IMR-90 (cell line): Measurements from ENCODE around the gene LIMS4. TPM values are rescaled to one million over a fixed set of nuclear protein-coding genes. Genes with fewer than 3 reads are reported as not detected.
"Not testable (repeated sequence)": the region's sequence is repeated elsewhere in the genome, so short reads cannot be mapped to it uniquely, and the experiment has no call there.

ENCODE experiments used
- ATAC-seq: fragments of 200-7000 bp; cut with Tn5 transposase; 2 replicates; pipeline ENCODE4 v1.9.1; 2020; ENCODE audit warnings: low read depth, mild to moderate bottlenecking, moderate library complexity
- BruUV-seq: library from RNA; stranded (reverse); fragments of 400-500 nt; replicated peaks from 2 replicates; lab custom pipeline; 2021; lab: Mats Ljungman, UMichigan
- CTCF ChIA-PET: fragments of 300-600 bp; formaldehyde crosslinking; extraction: SDS; loops from one replicate; lab custom pipeline; 2021; ENCODE audit warnings: antibody characterized with exemption; lab: Yijun Ruan, JAX
- POLR2A ChIA-PET: fragments of 300-600 bp; sonication (Branson Sonifier 250); formaldehyde crosslinking; loops from one replicate; lab custom pipeline; 2022; ENCODE audit warnings: antibody characterized with exemption; ENCODE audit not compliant: unreplicated experiment; lab: Charles Lee
- DNase-seq: peaks from one replicate; pipeline ENCODE4 v3.0.0; 2013
- H2AFZ ChIP-seq: replicated peaks from 2 replicates; pipeline ENCODE3; 2013; ENCODE audit warnings: low read length, mild to moderate bottlenecking; ENCODE audit not compliant: poor library complexity
- H2AK5ac ChIP-seq: 2 replicates; pipeline ENCODE4 v1.6.1; 2013; ENCODE audit warnings: low read depth, low read length, inconsistent platforms
- H2AK9ac ChIP-seq: replicated peaks from 2 replicates; pipeline ENCODE3; 2013; ENCODE audit warnings: mild to moderate bottlenecking, low read depth, low read length, moderate library complexity; ENCODE audit not compliant: poor library complexity
- H2BK120ac ChIP-seq: 2 replicates; pipeline ENCODE4 v1.6.1; 2013; ENCODE audit warnings: low read depth, low read length, inconsistent platforms
- H2BK15ac ChIP-seq: 3 replicates; pipeline ENCODE4 v1.6.1; 2013; ENCODE audit warnings: low read depth, low read length, inconsistent platforms
- H2BK20ac ChIP-seq: 2 replicates; pipeline ENCODE4 v1.6.1; 2013; ENCODE audit warnings: low read depth, mild to moderate bottlenecking, inconsistent platforms, low read length, moderate library complexity
- H2BK5ac ChIP-seq: 2 replicates; pipeline ENCODE4 v1.6.1; 2013; ENCODE audit warnings: mild to moderate bottlenecking, low read depth, low read length, inconsistent platforms; ENCODE audit not compliant: poor library complexity, severe bottlenecking
- H3K14ac ChIP-seq: replicated peaks from 2 replicates; pipeline ENCODE4 v1.6.1; 2013; ENCODE audit warnings: low read depth, low read length, inconsistent platforms
- H3K18ac ChIP-seq: 2 replicates; pipeline ENCODE4 v1.6.1; 2013; ENCODE audit warnings: low read depth, low read length, control low read depth
- H3K23ac ChIP-seq: 2 replicates; pipeline ENCODE4 v1.6.1; 2013; ENCODE audit warnings: low read depth, low read length, inconsistent platforms
- H3K27ac ChIP-seq: 2 replicates; pipeline ENCODE4 v1.5.1; 2013; ENCODE audit warnings: mild to moderate bottlenecking, control low read depth, low read length; ENCODE audit not compliant: insufficient read depth
- H3K27me3 ChIP-seq: 2 replicates; pipeline ENCODE4 v1.6.1; 2013; ENCODE audit warnings: low read length; ENCODE audit not compliant: control insufficient read depth, insufficient read depth
- H3K36me3 ChIP-seq: 2 replicates; pipeline ENCODE4 v1.6.1; 2013; ENCODE audit warnings: low read length, mixed read lengths; ENCODE audit not compliant: control insufficient read depth, insufficient read depth
- H3K4ac ChIP-seq: 2 replicates; pipeline ENCODE4 v1.6.1; 2013; ENCODE audit warnings: low read depth, low read length, inconsistent platforms
- H3K4me1 ChIP-seq: 2 replicates; pipeline ENCODE4 v1.6.1; 2013; ENCODE audit warnings: low read length, mixed read lengths; ENCODE audit not compliant: control insufficient read depth, insufficient read depth
- H3K4me2 ChIP-seq: 2 replicates; pipeline ENCODE4 v1.6.1; 2013; ENCODE audit warnings: low read depth, mild to moderate bottlenecking, control low read depth, low read length, moderate library complexity
- H3K4me3 ChIP-seq: 2 replicates; pipeline ENCODE4 v1.5.1; 2013; ENCODE audit warnings: low read depth, mild to moderate bottlenecking, control low read depth, low read length, moderate library complexity; ENCODE audit not compliant: insufficient read depth
- H3K56ac ChIP-seq: 2 replicates; pipeline ENCODE4 v1.6.1; 2013; ENCODE audit warnings: low read length, inconsistent platforms; ENCODE audit not compliant: insufficient read depth; ENCODE audit errors: extremely low read depth
- H3K79me1 ChIP-seq, 2 experiments: 2 replicates each; pipeline ENCODE4 v1.6.1; 2013; ENCODE audit warnings: low read length in 2 of 2, inconsistent platforms in 1 of 2, low read depth in 1 of 2
- H3K9ac ChIP-seq: 2 replicates; pipeline ENCODE4 v1.6.1; 2013; ENCODE audit warnings: low read depth, low read length, control low read depth
- H3K9me1 ChIP-seq: 2 replicates; pipeline ENCODE4 v1.6.1; 2013; ENCODE audit warnings: low read length, inconsistent platforms; ENCODE audit not compliant: insufficient read depth
- H3K9me3 ChIP-seq: 2 replicates; pipeline ENCODE4 v1.6.1; 2013; ENCODE audit warnings: low read length; ENCODE audit not compliant: control insufficient read depth, insufficient read depth
- H4K20me1 ChIP-seq: 2 replicates; pipeline ENCODE4 v1.6.1; 2013; ENCODE audit warnings: low read length, inconsistent platforms; ENCODE audit not compliant: insufficient read depth
- H4K5ac ChIP-seq: 2 replicates; pipeline ENCODE4 v1.6.1; 2013; ENCODE audit warnings: mild to moderate bottlenecking, low read depth, low read length, control low read depth
- H4K8ac ChIP-seq, 2 experiments: 2 replicates each; pipeline ENCODE4 v1.6.1; 2013; ENCODE audit warnings: low read depth in 2 of 2, low read length in 2 of 2, control low read depth in 1 of 2, inconsistent platforms in 1 of 2
- H4K91ac ChIP-seq: 2 replicates; pipeline ENCODE4 v1.6.1; 2013; ENCODE audit warnings: low read depth, low read length, inconsistent platforms; ENCODE audit not compliant: insufficient read depth
- WGBS, 2 experiments: methylation state at CpG; one replicate each; pipeline versions ENCODE4 v1.1.5 to v1.1.7; 2013; ENCODE audit warnings: missing lambda C conversion rate in 2 of 2; ENCODE audit not compliant: insufficient read length in 1 of 2; ENCODE audit errors: extremely low coverage in 2 of 2; 5-methylcytosine and 5-hydroxymethylcytosine counted together
- dilution Hi-C: fragments of 300-500 bp; cut with HindIII; formaldehyde crosslinking; loops from one replicate; pipeline ENCODE4 v1.14.3; 2018; ENCODE audit warnings: low sequenced_read_pairs; ENCODE audit not compliant: unreplicated experiment
- in situ Hi-C: fragments of 300-500 bp; cut with MboI; formaldehyde crosslinking; loops from 3 replicates; pipeline ENCODE4 v1.14.3; 2019; ENCODE audit warnings: low sequenced_read_pairs, inconsistent platforms, mixed read lengths
- intact Hi-C: fragments of 100-400 bp; cut with micrococcal nuclease; formaldehyde crosslinking; loops from 2 replicates; pipeline ENCODE4 v1.10.0; 2022
- polyA plus RNA-seq, 3 experiments: library from polyadenylated mRNA; depleted of rRNA; stranded (reverse); fragments of >200 nt; gene quantifications; 2 replicates each; pipeline ENCODE4 v1.2.3, GENCODE V29; 2012; ENCODE audit warnings: low replicate concordance in 1 of 3
- total RNA-seq: library from RNA; depleted of rRNA; stranded (reverse); fragments of >200 nt; gene quantifications from 2 replicates; pipeline ENCODE4 v1.2.3, GENCODE V29; 2012

The LIMS4 gene
- total and polyA plus RNA-seq, 2 of the 4 experiments (the other 2 are of a cell fraction) = 3.6 to 5.2 TPM

- H3K79me1 ChIP-seq, dilution Hi-C loops, POLR2A ChIA-PET, H2AFZ ChIP-seq, H2AK5ac ChIP-seq, H3K18ac ChIP-seq, H3K4me3 ChIP-seq, H2BK5ac ChIP-seq, intact Hi-C loops, DNase-seq, H3K27me3 ChIP-seq, H2AK9ac ChIP-seq, H3K27ac ChIP-seq, H2BK15ac ChIP-seq, H3K9me3 ChIP-seq, ATAC-seq, BruUV-seq, H4K8ac ChIP-seq, H4K91ac ChIP-seq, H2BK120ac ChIP-seq, H3K4me2 ChIP-seq, H3K9ac ChIP-seq, H3K14ac ChIP-seq, H4K5ac ChIP-seq, H3K4ac ChIP-seq, H3K36me3 ChIP-seq, H3K56ac ChIP-seq, in situ Hi-C loops, H4K20me1 ChIP-seq, H2BK20ac ChIP-seq, H3K23ac ChIP-seq, H3K9me1 ChIP-seq, CTCF ChIA-PET, H3K4me1 ChIP-seq: not testable (repeated sequence)
- WGBS, 2 experiments = no CpG with 5 or more reads among the region's 6 CpGs
Measured at GRCh38 chr2:110496027-110496426, 23.4 kb upstream of the LIMS4 start.

- intact Hi-C loops, H4K5ac ChIP-seq, POLR2A ChIA-PET, CTCF ChIA-PET, H3K4me3 ChIP-seq, H2AK9ac ChIP-seq, H3K4ac ChIP-seq, H3K14ac ChIP-seq, H4K20me1 ChIP-seq, H2BK120ac ChIP-seq, H2BK20ac ChIP-seq, H3K9me1 ChIP-seq, H3K56ac ChIP-seq, H3K36me3 ChIP-seq, H3K9ac ChIP-seq, H3K9me3 ChIP-seq, H3K27ac ChIP-seq, ATAC-seq, in situ Hi-C loops, H2BK15ac ChIP-seq, H3K18ac ChIP-seq, dilution Hi-C loops, H2AFZ ChIP-seq, H4K8ac ChIP-seq, H4K91ac ChIP-seq, H3K79me1 ChIP-seq, H3K4me1 ChIP-seq, DNase-seq, H3K4me2 ChIP-seq, H2BK5ac ChIP-seq, BruUV-seq, H3K27me3 ChIP-seq, H2AK5ac ChIP-seq, H3K23ac ChIP-seq: not testable (repeated sequence)
- WGBS, 2 experiments = no CpG with 5 or more reads among the region's 3 CpGs
Measured at GRCh38 chr2:110494488-110494887, 21.9 kb upstream of the LIMS4 start.
